Measurements from ENCODE around the gene RCE1.

DNA sequence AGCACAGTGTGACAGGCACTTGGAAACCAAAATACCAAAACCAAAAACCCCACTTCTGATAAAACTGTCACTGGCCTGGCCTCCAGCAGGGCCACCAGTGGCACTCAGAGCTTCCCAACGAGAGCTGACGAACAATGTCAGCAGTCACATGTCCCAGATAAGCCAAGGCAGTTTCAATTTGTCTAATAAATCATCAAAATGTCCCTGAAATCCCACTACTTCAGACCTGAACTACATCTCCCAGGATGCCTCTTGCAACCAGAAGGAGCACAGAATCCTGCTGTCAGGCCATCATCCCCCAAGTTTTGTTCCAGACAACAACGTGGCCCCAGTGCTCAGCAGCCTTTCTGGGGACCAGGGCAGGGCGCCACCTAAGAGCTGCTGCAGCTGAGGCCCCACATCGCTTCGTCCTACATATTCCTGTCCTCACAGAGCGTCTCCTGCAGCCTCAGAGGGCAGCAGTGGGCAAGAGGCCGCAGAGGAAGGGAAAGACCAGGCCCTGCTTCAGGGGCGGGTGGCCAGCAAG is 38.7 kb downstream of the RCE1 start:
- TF ChIP-seq, protein P1, sequence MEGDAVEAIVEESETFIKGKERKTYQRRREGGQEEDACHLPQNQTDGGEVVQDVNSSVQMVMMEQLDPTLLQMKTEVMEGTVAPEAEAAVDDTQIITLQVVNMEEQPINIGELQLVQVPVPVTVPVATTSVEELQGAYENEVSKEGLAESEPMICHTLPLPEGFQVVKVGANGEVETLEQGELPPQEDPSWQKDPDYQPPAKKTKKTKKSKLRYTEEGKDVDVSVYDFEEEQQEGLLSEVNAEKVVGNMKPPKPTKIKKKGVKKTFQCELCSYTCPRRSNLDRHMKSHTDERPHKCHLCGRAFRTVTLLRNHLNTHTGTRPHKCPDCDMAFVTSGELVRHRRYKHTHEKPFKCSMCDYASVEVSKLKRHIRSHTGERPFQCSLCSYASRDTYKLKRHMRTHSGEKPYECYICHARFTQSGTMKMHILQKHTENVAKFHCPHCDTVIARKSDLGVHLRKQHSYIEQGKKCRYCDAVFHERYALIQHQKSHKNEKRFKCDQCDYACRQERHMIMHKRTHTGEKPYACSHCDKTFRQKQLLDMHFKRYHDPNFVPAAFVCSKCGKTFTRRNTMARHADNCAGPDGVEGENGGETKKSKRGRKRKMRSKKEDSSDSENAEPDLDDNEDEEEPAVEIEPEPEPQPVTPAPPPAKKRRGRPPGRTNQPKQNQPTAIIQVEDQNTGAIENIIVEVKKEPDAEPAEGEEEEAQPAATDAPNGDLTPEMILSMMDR (conservative IDR thresholded peaks at IDR 0.05 in 1 of 2, IDR thresholded peaks at IDR 0.05 in 1 of 2; ENCODE audit: extremely low read depth in 1 of 2, insufficient read depth in 1 of 2, low read depth in 1 of 2, low read length in 2 of 2) = no peak
- no peak for TF ChIP-seq EZH2 (IDR thresholded peaks at IDR 0.05; ENCODE audit: borderline replicate concordance, low read length)

All from mammary epithelial cell (primary cell).